ENCODE measurements around the gene C20orf204. TPM values are rescaled to one million over a fixed set of nuclear protein-coding genes. Genes with fewer than 3 reads are reported as not detected.
A peak's percentile ranks its signal among the peaks of the same experiment; 100 is the strongest.
"Not testable (repeated sequence)": the region's sequence is repeated elsewhere in the genome, so short reads cannot be mapped to it uniquely, and the experiment has no call there.

Gene C20orf204
- total and polyA plus RNA-seq, 10 of the 15 experiments (the other 5 are each of a cell fraction or from before 2014, with no cell fraction given) = 0.24 to 56.0 (median 12.4) TPM

GRCh38 chr20:64087226-64087825 is 51.3 kb downstream of the C20orf204 start:
- H3K4me3 ChIP-seq; in situ Hi-C loops (cut with MboI); FAIRE-seq; H3K9me3 ChIP-seq (replicated peaks; ENCODE audit: control insufficient read depth, insufficient read depth, low read length); RAD21 ChIA-PET (ENCODE audit: unreplicated experiment); H2AFZ ChIP-seq (ENCODE audit: control insufficient read depth, low read depth, low read length); H3K9ac ChIP-seq (ENCODE audit: control insufficient read depth, insufficient read depth, low read length); intact Hi-C loops (cut with micrococcal nuclease; ENCODE audit: unreplicated experiment); H3K79me2 ChIP-seq (ENCODE audit: control insufficient read depth, insufficient read depth, low read length); H3K36me3 ChIP-seq (ENCODE audit: control insufficient read depth in 2 of 2, insufficient read depth in 2 of 2, low read length in 1 of 2); BruUV-seq (replicated peaks); H3K4me1 ChIP-seq (ENCODE audit: control insufficient read depth, insufficient read depth, low read length); H4K20me1 ChIP-seq (ENCODE audit: control insufficient read depth, insufficient read depth); POLR2A ChIA-PET; ATAC-seq; H3K4me2 ChIP-seq (ENCODE audit: control insufficient read depth, insufficient read depth); H3K27ac ChIP-seq (ENCODE audit: control insufficient read depth, insufficient read depth); H3K27me3 ChIP-seq (replicated peaks in 1 of 2; ENCODE audit: control insufficient read depth in 2 of 2, insufficient read depth in 2 of 2, low read length in 1 of 2); DNase-seq (ENCODE audit: low read depth, low spot score): not testable (repeated sequence)
- CTCF ChIA-PET = interaction anchor here (1.4 kb wide), 1 partner anchor 14 kb away, joined by 5 read pairs; no protein-coding TSS in a partner anchor
- SMC1A ChIA-PET (ENCODE audit: uncharacterized antibody, unreplicated experiment) = interaction anchor here (0.7 to 2.4 kb wide), 2 partner anchors 16 to 33 kb away, joined by 4 to 10 read pairs; no protein-coding TSS in a partner anchor
- 88% methylated on average over 10 of the region's 36 CpGs for WGBS (ENCODE audit: insufficient coverage, insufficient replicate concordance, low lambda C conversion rate, missing lambda C conversion rate)

GRCh38 chr20:64088586-64088985 is 52.6 kb downstream of the C20orf204 start:
- RAD21 ChIA-PET (ENCODE audit: unreplicated experiment); H3K4me3 ChIP-seq; in situ Hi-C loops (cut with MboI); POLR2A ChIA-PET; intact Hi-C loops (cut with micrococcal nuclease; ENCODE audit: unreplicated experiment); H3K4me1 ChIP-seq (ENCODE audit: control insufficient read depth, insufficient read depth, low read length); H3K79me2 ChIP-seq (ENCODE audit: control insufficient read depth, insufficient read depth, low read length); ATAC-seq; H3K9ac ChIP-seq (ENCODE audit: control insufficient read depth, insufficient read depth, low read length); DNase-seq (ENCODE audit: low read depth, low spot score); H3K9me3 ChIP-seq (replicated peaks; ENCODE audit: control insufficient read depth, insufficient read depth, low read length); H3K27me3 ChIP-seq (replicated peaks in 1 of 2; ENCODE audit: control insufficient read depth in 2 of 2, insufficient read depth in 2 of 2, low read length in 1 of 2); SMC1A ChIA-PET (ENCODE audit: uncharacterized antibody, unreplicated experiment); BruUV-seq (replicated peaks); H2AFZ ChIP-seq (ENCODE audit: control insufficient read depth, low read depth, low read length); CTCF ChIA-PET; H3K27ac ChIP-seq (ENCODE audit: control insufficient read depth, insufficient read depth); H4K20me1 ChIP-seq (ENCODE audit: control insufficient read depth, insufficient read depth); H3K4me2 ChIP-seq (ENCODE audit: control insufficient read depth, insufficient read depth); H3K36me3 ChIP-seq (ENCODE audit: control insufficient read depth in 2 of 2, insufficient read depth in 2 of 2, low read length in 1 of 2): not testable (repeated sequence)
- FAIRE-seq = peak; percentile 27

Small RNA genes within 50 kb of the gene (microRNA-seq; reads per million reads assigned to microRNA genes)
- gene MIR6813 = 2.4 reads per million, percentile 9 among the genes with 10 or more reads in this experiment

Small RNA genes within 50 kb of the gene (small RNA-seq; reads per million reads assigned to genes)
- gene AL355803.1 = not detected
- gene MIR6813 = 0.31 reads per million

Other genes with a start within 250 kb of the C20orf204 start
Only the 7 nearest of the 16 such genes appear.
- gene SAMD10, start 56.5 kb upstream of the C20orf204 start, total RNA-seq (2014; rRNA removed) = 20.2 and 23.9 TPM in 2 replicates
- 7.3 and 9.1 TPM in 2 replicates for gene SAMD10, start 56.5 kb upstream of the C20orf204 start, total RNA-seq (2014; rRNA removed; fragmentation: Illumina TruSeq; extraction: Trizol)
- 42.1 and 42.7 TPM in 2 replicates for gene SAMD10, start 56.5 kb upstream of the C20orf204 start, total RNA-seq (2021)
- 14.1 and 28.4 TPM in 2 replicates for gene SAMD10, start 56.5 kb upstream of the C20orf204 start, polyA plus RNA-seq (2011; rRNA removed)
- gene SAMD10, start 56.5 kb upstream of the C20orf204 start, polyA plus RNA-seq (2014; fragmentation: Illumina TruSeq; extraction: Trizol) = 4.7 and 16.3 TPM in 2 replicates
- gene SAMD10, start 56.5 kb upstream of the C20orf204 start, polyA plus RNA-seq (2014; fragmentation: Nextera tagmentation; extraction: Ambion mirVana) = 1 to 10 TPM; 1.3 to 3.5 TPM
- gene SAMD10, start 56.5 kb upstream of the C20orf204 start, polyA plus RNA-seq (2014; rRNA removed) = 51.4 and 52.0 TPM in 2 replicates
- gene SAMD10, start 56.5 kb upstream of the C20orf204 start, polyA plus RNA-seq (2016; fragmentation: Nextera tagmentation; extraction: Ambion mirVana) = 10 to 100 TPM; 16.1 to 19.5 TPM
- 57.6 and 62.5 TPM in 2 replicates for gene PRPF6, start 55.0 kb upstream of the C20orf204 start, total RNA-seq (2014; rRNA removed)
- 66.1 and 72.2 TPM in 2 replicates for gene PRPF6, start 55.0 kb upstream of the C20orf204 start, total RNA-seq (2014; rRNA removed; fragmentation: Illumina TruSeq; extraction: Trizol)
- gene PRPF6, start 55.0 kb upstream of the C20orf204 start, total RNA-seq (2021) = 100 and 102 TPM in 2 replicates
- 33.4 and 52.7 TPM in 2 replicates for gene PRPF6, start 55.0 kb upstream of the C20orf204 start, polyA plus RNA-seq (2011; rRNA removed)
- 53.4 and 73.9 TPM in 2 replicates for gene PRPF6, start 55.0 kb upstream of the C20orf204 start, polyA plus RNA-seq (2014; fragmentation: Illumina TruSeq; extraction: Trizol)
- 10 to 100 TPM in 1 of 2 experiments, 1 to 10 TPM in 1; 5.0 to 10.7 TPM for gene PRPF6, start 55.0 kb upstream of the C20orf204 start, polyA plus RNA-seq (2014; fragmentation: Nextera tagmentation; extraction: Ambion mirVana)
- 70.4 and 71.9 TPM in 2 replicates for gene PRPF6, start 55.0 kb upstream of the C20orf204 start, polyA plus RNA-seq (2014; rRNA removed)
- 100 to 1,000 TPM in 1 of 2 experiments, 10 to 100 TPM in 1; 97.9 to 102 TPM for gene PRPF6, start 55.0 kb upstream of the C20orf204 start, polyA plus RNA-seq (2016; fragmentation: Nextera tagmentation; extraction: Ambion mirVana)
- 0.16 and 0.28 TPM in 2 replicates for gene SOX18, start 13.5 kb downstream of the C20orf204 start, total RNA-seq (2014; rRNA removed)
- 0.09 TPM in 2 replicates for gene SOX18, start 13.5 kb downstream of the C20orf204 start, total RNA-seq (2014; rRNA removed; fragmentation: Illumina TruSeq; extraction: Trizol)
- gene SOX18, start 13.5 kb downstream of the C20orf204 start, total RNA-seq (2021) = 5.6 TPM in 2 replicates
- gene SOX18, start 13.5 kb downstream of the C20orf204 start, polyA plus RNA-seq (2011; rRNA removed) = 0.24 and 0.53 TPM in 2 replicates
- not detected in 2 replicates for gene SOX18, start 13.5 kb downstream of the C20orf204 start, polyA plus RNA-seq (2014; fragmentation: Illumina TruSeq; extraction: Trizol)
- under 1 TPM; 0.05 TPM for gene SOX18, start 13.5 kb downstream of the C20orf204 start, polyA plus RNA-seq (2014; fragmentation: Nextera tagmentation; extraction: Ambion mirVana)
- gene SOX18, start 13.5 kb downstream of the C20orf204 start, polyA plus RNA-seq (2014; rRNA removed) = 2.1 and 2.2 TPM in 2 replicates
- gene SOX18, start 13.5 kb downstream of the C20orf204 start, polyA plus RNA-seq (2016; fragmentation: Nextera tagmentation; extraction: Ambion mirVana) = not detected
- 13.4 and 17.2 TPM in 2 replicates for gene TCEA2, start 27.0 kb downstream of the C20orf204 start, total RNA-seq (2014; rRNA removed)
- 8.8 and 9.3 TPM in 2 replicates for gene TCEA2, start 27.0 kb downstream of the C20orf204 start, total RNA-seq (2014; rRNA removed; fragmentation: Illumina TruSeq; extraction: Trizol)
- gene TCEA2, start 27.0 kb downstream of the C20orf204 start, total RNA-seq (2021) = 38.0 and 42.5 TPM in 2 replicates
- 11.4 and 13.2 TPM in 2 replicates for gene TCEA2, start 27.0 kb downstream of the C20orf204 start, polyA plus RNA-seq (2011; rRNA removed)
- 2.8 and 10.8 TPM in 2 replicates for gene TCEA2, start 27.0 kb downstream of the C20orf204 start, polyA plus RNA-seq (2014; fragmentation: Illumina TruSeq; extraction: Trizol)
- gene TCEA2, start 27.0 kb downstream of the C20orf204 start, polyA plus RNA-seq (2014; fragmentation: Nextera tagmentation; extraction: Ambion mirVana) = 10 to 100 TPM in 1 of 2 experiments, 1 to 10 TPM in 1; 3.4 to 12.3 TPM
- gene TCEA2, start 27.0 kb downstream of the C20orf204 start, polyA plus RNA-seq (2014; rRNA removed) = 17.8 and 26.0 TPM in 2 replicates
- gene TCEA2, start 27.0 kb downstream of the C20orf204 start, polyA plus RNA-seq (2016; fragmentation: Nextera tagmentation; extraction: Ambion mirVana) = 10 to 100 TPM; 21.2 to 22.0 TPM
- gene RGS19, start 43.3 kb downstream of the C20orf204 start, total RNA-seq (2014; rRNA removed) = 56.0 and 62.4 TPM in 2 replicates
- 15.2 and 15.3 TPM in 2 replicates for gene RGS19, start 43.3 kb downstream of the C20orf204 start, total RNA-seq (2014; rRNA removed; fragmentation: Illumina TruSeq; extraction: Trizol)
- 47.1 and 51.0 TPM in 2 replicates for gene RGS19, start 43.3 kb downstream of the C20orf204 start, total RNA-seq (2021)
- 22.6 and 34.7 TPM in 2 replicates for gene RGS19, start 43.3 kb downstream of the C20orf204 start, polyA plus RNA-seq (2011; rRNA removed)
- 4.7 and 9.6 TPM in 2 replicates for gene RGS19, start 43.3 kb downstream of the C20orf204 start, polyA plus RNA-seq (2014; fragmentation: Illumina TruSeq; extraction: Trizol)
- gene RGS19, start 43.3 kb downstream of the C20orf204 start, polyA plus RNA-seq (2014; fragmentation: Nextera tagmentation; extraction: Ambion mirVana) = 1 to 10 TPM in 1 of 2 experiments, under 1 TPM in 1; 0.82 to 3.3 TPM
- 61.4 and 64.3 TPM in 2 replicates for gene RGS19, start 43.3 kb downstream of the C20orf204 start, polyA plus RNA-seq (2014; rRNA removed)
- 10 to 100 TPM; 45.0 to 53.5 TPM for gene RGS19, start 43.3 kb downstream of the C20orf204 start, polyA plus RNA-seq (2016; fragmentation: Nextera tagmentation; extraction: Ambion mirVana)
- 0.34 and 0.38 TPM in 2 replicates for gene OPRL1, start 43.9 kb downstream of the C20orf204 start, total RNA-seq (2014; rRNA removed)
- gene OPRL1, start 43.9 kb downstream of the C20orf204 start, total RNA-seq (2014; rRNA removed; fragmentation: Illumina TruSeq; extraction: Trizol) = 0.09 and 0.14 TPM in 2 replicates
- 0.41 and 0.51 TPM in 2 replicates for gene OPRL1, start 43.9 kb downstream of the C20orf204 start, total RNA-seq (2021)
- gene OPRL1, start 43.9 kb downstream of the C20orf204 start, polyA plus RNA-seq (2011; rRNA removed) = 0.14 and 0.38 TPM in 2 replicates
- gene OPRL1, start 43.9 kb downstream of the C20orf204 start, polyA plus RNA-seq (2014; fragmentation: Illumina TruSeq; extraction: Trizol) = 0.15 TPM in 1 of 2 replicates, not detected in the other
- gene OPRL1, start 43.9 kb downstream of the C20orf204 start, polyA plus RNA-seq (2014; fragmentation: Nextera tagmentation; extraction: Ambion mirVana) = under 1 TPM in 1 of 2 experiments, not detected in 1; 0.04 TPM
- 0.27 and 0.36 TPM in 2 replicates for gene OPRL1, start 43.9 kb downstream of the C20orf204 start, polyA plus RNA-seq (2014; rRNA removed)
- under 1 TPM; 0.12 to 0.24 TPM for gene OPRL1, start 43.9 kb downstream of the C20orf204 start, polyA plus RNA-seq (2016; fragmentation: Nextera tagmentation; extraction: Ambion mirVana)
- gene LKAAEAR1, start 48.2 kb downstream of the C20orf204 start, total RNA-seq (2014; rRNA removed) = not detected in 2 replicates
- gene LKAAEAR1, start 48.2 kb downstream of the C20orf204 start, total RNA-seq (2014; rRNA removed; fragmentation: Illumina TruSeq; extraction: Trizol) = not detected in 2 replicates
- not detected in 2 replicates for gene LKAAEAR1, start 48.2 kb downstream of the C20orf204 start, total RNA-seq (2021)
- gene LKAAEAR1, start 48.2 kb downstream of the C20orf204 start, polyA plus RNA-seq (2011; rRNA removed) = not detected in 2 replicates
- gene LKAAEAR1, start 48.2 kb downstream of the C20orf204 start, polyA plus RNA-seq (2014; fragmentation: Illumina TruSeq; extraction: Trizol) = not detected in 2 replicates
- gene LKAAEAR1, start 48.2 kb downstream of the C20orf204 start, polyA plus RNA-seq (2014; fragmentation: Nextera tagmentation; extraction: Ambion mirVana) = not detected
- not detected in 2 replicates for gene LKAAEAR1, start 48.2 kb downstream of the C20orf204 start, polyA plus RNA-seq (2014; rRNA removed)
- gene LKAAEAR1, start 48.2 kb downstream of the C20orf204 start, polyA plus RNA-seq (2016; fragmentation: Nextera tagmentation; extraction: Ambion mirVana) = not detected

Measured in GM12878 (cell line).